ENCODE data around the gene TTLL9. TPM values are rescaled to one million over a fixed set of nuclear protein-coding genes. Genes with fewer than 3 reads are reported as not detected.

The TTLL9 gene
- total RNA-seq, 4 donors from 2014 or later, result 0.49 to 0.68 TPM; not detected in 2

GRCh38 chr20:31975874-31976273 lies 105.4 kb downstream of the TTLL9 start:
- H3K27ac ChIP-seq, result no peak overlapping the region
- H3K27me3 ChIP-seq, result peaks cover 46% of the 10 kb centered on the region
- no peak for DNase-seq (ENCODE audit: low spot score in 2 of 2)
- no peak overlapping the region for H3K4me3 ChIP-seq
- TF ChIP-seq EP300 (IDR thresholded peaks at IDR 0.05), result no peak
- H3K9me3 ChIP-seq, result no peaks in the 10 kb centered on the region
- H3K36me3 ChIP-seq, result no peaks in the 10 kb centered on the region
- WGBS, result 85% methylated on average over 2 of the region's 2 CpGs
- no peaks in the 10 kb centered on the region for H3K4me1 ChIP-seq

GRCh38 chr20:31977080-31977479 lies 106.6 kb downstream of the TTLL9 start:
- H3K9me3 ChIP-seq, result no peaks in the 10 kb centered on the region
- TF ChIP-seq CTCF (IDR thresholded peaks at IDR 0.05) (no peak), POLR2A (IDR thresholded peaks at IDR 0.05) (no peak), EP300 (IDR thresholded peaks at IDR 0.05) (no peak), POLR2AphosphoS5 (IDR thresholded peaks at IDR 0.05) (no peak)
- no peak overlapping the region for H3K27ac ChIP-seq
- DNase-seq (ENCODE audit: low spot score in 2 of 2), result no peak
- no peaks in the 10 kb centered on the region for H3K4me1 ChIP-seq
- H3K36me3 ChIP-seq, result no peaks in the 10 kb centered on the region
- H3K4me3 ChIP-seq, result no peak overlapping the region
- peaks cover 38% of the 10 kb centered on the region for H3K27me3 ChIP-seq
- WGBS, result 93% methylated on average over 3 of the region's 4 CpGs

- Histone ChIP-seq H3K27me3 (peaks cover 14% of the 10 kb centered on the region), H3K4me1 (no peaks in the 10 kb centered on the region), H3K9me3 (no peaks in the 10 kb centered on the region), H3K27ac (no peak overlapping the region), H3K36me3 (no peaks in the 10 kb centered on the region), H3K4me3 (no peak overlapping the region)
- no peak for DNase-seq (ENCODE audit: low spot score in 2 of 2)
- 49% methylated on average over 6 of the region's 6 CpGs for WGBS
- TF ChIP-seq POLR2AphosphoS5 (IDR thresholded peaks at IDR 0.05), result no peak
- TF ChIP-seq CTCF (IDR thresholded peaks at IDR 0.05), result no peak
Measured at GRCh38 chr20:31979713-31980426, 109.4 kb downstream of the TTLL9 start.

- no peaks in the 10 kb centered on the region for H3K4me1 ChIP-seq
- no peak for DNase-seq (ENCODE audit: low spot score in 2 of 2)
- 65% methylated on average over 2 of the region's 2 CpGs for WGBS
- no peak overlapping the region for H3K27ac ChIP-seq
- no peaks in the 10 kb centered on the region for H3K36me3 ChIP-seq
- peaks cover 9% of the 10 kb centered on the region for H3K27me3 ChIP-seq
- H3K9me3 ChIP-seq, result no peaks in the 10 kb centered on the region
- no peak overlapping the region for H3K4me3 ChIP-seq
- TF ChIP-seq CTCF (IDR thresholded peaks at IDR 0.05) (no peak), EP300 (IDR thresholded peaks at IDR 0.05) (no peak), POLR2AphosphoS5 (IDR thresholded peaks at IDR 0.05) (no peak), POLR2A (IDR thresholded peaks at IDR 0.05) (no peak)
Measured at GRCh38 chr20:31981784-31982183, 111.3 kb downstream of the TTLL9 start.

GRCh38 chr20:31984981-31985471 lies 114.6 kb downstream of the TTLL9 start:
- TF ChIP-seq POLR2A (IDR thresholded peaks at IDR 0.05) (no peak), CTCF (IDR thresholded peaks at IDR 0.05) (no peak), EP300 (IDR thresholded peaks at IDR 0.05) (no peak), POLR2AphosphoS5 (IDR thresholded peaks at IDR 0.05) (no peak)
- 50% methylated on average over 6 of the region's 6 CpGs for WGBS
- H3K4me3 ChIP-seq, result no peak overlapping the region
- no peaks in the 10 kb centered on the region for H3K36me3 ChIP-seq
- DNase-seq (ENCODE audit: low spot score in 2 of 2), result no peak
- peaks cover 3% of the 10 kb centered on the region for H3K27me3 ChIP-seq
- H3K27ac ChIP-seq, result no peak overlapping the region
- H3K9me3 ChIP-seq, result no peaks in the 10 kb centered on the region
- no peaks in the 10 kb centered on the region for H3K4me1 ChIP-seq

Data from suprapubic skin (tissue), 4 donors.